ENCODE results near the gene SH3RF3.

Gene SH3RF3

DNA sequence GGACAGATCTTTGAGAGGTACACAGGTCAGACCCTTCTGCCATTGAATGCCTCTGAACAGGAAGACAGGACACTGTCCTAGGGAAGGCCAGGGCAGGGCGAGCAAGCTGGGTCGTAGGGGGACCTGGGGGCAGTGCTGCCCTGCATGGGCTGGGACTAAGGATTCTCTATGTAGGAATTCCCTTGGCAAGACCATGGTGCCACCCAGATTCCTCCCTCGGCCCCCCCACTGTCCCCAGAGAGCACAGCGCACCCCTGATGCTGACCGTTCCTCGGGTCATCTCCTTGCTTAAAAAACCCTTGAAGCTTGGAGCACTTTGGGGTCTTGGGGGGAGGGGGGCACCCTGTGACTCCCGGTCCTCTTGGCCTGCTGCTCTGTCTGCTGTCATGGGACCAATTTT, 289.7 kb downstream of the SH3RF3 start:
- no peak for DNase-seq (ENCODE audit: low spot score)

DNA sequence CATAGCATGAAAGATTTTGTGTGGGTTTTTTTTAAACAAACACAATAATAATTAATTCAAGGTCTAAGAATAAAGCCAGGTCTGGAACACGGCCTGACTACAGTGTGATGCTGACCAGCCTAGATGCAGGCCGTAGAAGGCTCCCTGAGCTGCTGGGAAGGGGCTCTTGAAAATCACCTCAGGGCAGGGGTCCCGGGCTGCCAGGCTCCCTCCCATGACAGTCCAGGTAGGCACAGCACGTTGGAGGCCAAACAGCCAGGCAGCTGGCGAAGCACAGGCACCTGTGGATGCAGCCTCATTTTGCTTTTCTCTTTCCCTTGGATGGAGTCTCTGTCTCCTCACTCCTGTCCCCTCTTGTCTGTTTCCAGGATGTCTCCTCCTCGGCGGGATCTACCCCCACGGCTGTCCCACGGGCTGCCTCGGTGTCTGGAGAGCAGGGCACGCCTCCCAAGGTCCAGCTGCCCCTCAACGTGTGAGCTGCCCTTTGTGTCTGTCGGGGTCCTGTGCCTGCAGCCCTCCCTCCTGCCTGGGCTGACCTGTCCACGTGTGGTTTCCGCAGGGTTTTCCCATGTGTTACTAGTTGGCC, 290.3 kb downstream of the SH3RF3 start:
- DNase-seq (ENCODE audit: low spot score) = no peak

- no peak for DNase-seq (ENCODE audit: low spot score)
These were observed 291.0 kb downstream of the SH3RF3 start for GRCh38 chr2:109419960-109420370.

DNA sequence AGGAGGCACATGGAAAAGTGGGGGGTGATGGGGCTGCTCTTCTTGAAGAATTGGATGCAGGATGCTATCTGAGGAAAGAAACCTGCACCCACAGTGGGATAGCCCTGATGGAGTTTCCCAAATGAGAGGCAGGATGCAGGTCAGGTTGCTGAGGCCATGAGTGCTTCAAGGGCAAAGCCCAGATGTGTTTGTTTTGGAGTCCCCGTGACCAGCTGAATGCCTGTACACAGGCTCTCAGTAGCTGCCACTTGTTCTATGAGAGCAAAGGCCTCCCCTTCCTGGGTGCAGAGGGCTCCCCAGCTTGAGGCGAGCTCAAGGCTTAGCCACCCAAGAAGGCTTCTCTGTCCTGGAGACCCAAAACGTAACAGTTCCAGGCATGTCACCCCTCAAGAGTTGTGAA, 292.1 kb downstream of the SH3RF3 start:
- DNase-seq (ENCODE audit: low spot score) = no peak

DNA sequence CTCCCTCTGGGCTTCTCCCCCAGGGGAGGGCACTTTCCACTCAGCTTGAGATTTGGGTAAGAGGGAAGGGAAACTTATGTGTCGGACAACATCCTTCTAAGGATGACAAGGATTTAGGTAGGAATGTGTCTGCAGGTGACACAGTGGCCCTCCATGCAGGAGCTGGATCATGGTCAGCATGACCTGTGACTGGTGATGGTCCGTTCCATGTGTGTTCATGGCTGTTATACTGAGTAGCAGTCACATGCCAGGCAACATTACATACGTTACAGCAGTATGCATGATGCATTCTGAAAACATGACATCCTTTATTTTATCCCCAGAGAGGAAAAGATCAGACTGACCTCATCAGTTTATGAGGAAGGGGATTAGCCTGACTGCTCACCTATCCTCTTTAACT, 292.6 kb downstream of the SH3RF3 start:
- no peak for DNase-seq (ENCODE audit: low spot score)

- no peak for DNase-seq (ENCODE audit: low spot score)
These were observed 293.2 kb downstream of the SH3RF3 start for GRCh38 chr2:109422071-109422757.

- DNase-seq (ENCODE audit: low spot score) = no peak
These were observed 293.9 kb downstream of the SH3RF3 start for GRCh38 chr2:109422758-109423500.

DNA sequence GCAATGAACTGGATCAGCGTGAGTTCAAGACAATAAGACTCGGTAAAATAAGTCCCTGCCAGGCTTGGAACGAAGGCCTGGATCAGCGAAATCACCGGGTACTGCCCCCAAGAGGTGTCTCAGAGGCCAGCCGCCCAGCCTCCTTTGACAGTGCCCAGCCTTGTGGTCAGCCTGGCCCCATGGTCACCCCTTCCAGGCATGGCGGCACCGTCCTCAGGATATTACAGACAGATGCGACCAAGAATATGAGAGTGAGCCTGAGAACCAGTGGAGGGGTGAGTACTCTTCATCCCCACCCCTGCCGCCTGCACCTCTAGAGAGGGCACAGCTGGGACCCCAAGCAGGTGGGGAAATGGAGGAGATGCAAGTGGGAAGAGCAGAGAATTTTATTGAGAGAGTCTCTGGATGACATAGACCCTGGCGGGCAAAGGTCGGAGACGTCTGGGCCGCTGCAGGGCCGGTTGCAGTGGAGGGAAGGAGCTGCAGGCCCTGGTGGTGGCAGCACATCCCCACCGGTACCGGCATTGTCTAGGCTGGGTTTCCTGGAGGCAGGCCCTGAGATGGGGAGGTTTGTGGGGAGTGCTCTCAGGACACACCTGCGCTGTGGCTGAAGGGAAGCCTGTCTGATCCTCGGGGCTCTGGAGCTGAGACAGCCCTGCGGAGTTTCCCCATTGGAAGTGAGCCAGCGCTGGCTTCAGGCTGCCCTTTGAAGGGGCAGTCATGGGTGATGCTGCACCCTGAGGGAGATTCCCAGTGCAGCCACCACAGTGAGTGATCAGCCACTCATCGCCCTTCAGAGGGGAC, 294.8 kb downstream of the SH3RF3 start:
- DNase-seq (ENCODE audit: low spot score) = no peak

GRCh38 chr2:109425411-109425810, 296.4 kb downstream of the SH3RF3 start:
- no peak for DNase-seq (ENCODE audit: low spot score)

DNA sequence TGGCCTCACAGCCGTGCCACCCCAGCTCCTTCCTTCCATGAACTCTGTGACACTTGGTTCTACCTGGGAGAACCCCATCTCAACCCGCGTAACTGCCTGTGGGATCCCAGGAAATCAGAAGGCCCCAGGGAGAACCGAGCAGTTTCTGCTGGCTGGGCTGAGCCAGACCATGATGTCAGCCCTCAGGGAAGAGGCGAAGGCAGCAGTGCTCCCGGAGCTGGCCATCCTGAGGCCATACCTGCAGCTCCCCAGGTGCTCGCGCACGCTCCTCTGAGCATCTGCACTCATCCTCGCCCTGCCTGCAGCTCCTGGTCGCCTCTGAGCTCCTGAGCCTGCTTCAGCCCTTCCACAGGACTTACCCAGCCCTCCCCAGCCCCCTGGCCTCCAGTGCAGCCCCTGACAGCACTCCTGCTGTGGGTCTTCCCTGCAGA, 298.7 kb downstream of the SH3RF3 start:
- DNase-seq (ENCODE audit: low spot score) = no peak

GRCh38 chr2:109428281-109428680, 299.3 kb downstream of the SH3RF3 start:
- no peak for DNase-seq (ENCODE audit: low spot score)

DNA sequence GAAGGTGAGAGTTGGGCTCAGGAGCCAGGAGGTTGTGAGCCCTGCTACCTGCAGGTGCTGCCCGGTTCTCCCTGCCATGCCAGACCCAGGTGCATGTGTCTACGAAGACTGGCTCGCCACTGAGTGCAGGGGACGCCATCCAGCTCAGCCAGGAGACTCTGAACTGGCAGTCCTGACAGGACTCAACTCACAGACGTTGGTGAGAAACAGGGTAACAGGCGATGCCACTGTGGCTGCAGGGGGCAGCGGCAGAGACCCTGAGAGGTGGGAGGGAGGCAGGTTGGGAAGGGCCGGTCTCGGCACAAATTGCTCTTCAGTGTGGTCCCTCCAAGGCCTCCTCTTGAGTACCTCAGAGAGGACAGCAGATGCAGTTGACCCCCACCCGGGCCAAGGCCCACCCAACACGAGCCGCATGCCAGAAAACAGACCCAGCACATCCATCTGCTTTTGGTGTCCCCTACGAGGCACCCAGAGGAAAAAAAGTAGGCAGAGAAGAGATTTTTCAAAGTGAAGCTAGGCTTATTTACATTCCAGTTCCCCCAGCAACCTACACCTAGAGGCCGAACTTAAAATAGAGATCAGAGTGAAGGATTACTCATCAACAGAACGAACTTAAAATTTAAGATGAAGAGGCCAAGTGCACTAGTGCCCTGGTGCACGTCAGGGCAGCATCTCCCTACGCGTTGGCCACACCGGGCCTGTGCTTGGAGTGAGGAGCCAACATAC, 300.0 kb downstream of the SH3RF3 start:
- no peak for DNase-seq (ENCODE audit: low spot score)

DNA sequence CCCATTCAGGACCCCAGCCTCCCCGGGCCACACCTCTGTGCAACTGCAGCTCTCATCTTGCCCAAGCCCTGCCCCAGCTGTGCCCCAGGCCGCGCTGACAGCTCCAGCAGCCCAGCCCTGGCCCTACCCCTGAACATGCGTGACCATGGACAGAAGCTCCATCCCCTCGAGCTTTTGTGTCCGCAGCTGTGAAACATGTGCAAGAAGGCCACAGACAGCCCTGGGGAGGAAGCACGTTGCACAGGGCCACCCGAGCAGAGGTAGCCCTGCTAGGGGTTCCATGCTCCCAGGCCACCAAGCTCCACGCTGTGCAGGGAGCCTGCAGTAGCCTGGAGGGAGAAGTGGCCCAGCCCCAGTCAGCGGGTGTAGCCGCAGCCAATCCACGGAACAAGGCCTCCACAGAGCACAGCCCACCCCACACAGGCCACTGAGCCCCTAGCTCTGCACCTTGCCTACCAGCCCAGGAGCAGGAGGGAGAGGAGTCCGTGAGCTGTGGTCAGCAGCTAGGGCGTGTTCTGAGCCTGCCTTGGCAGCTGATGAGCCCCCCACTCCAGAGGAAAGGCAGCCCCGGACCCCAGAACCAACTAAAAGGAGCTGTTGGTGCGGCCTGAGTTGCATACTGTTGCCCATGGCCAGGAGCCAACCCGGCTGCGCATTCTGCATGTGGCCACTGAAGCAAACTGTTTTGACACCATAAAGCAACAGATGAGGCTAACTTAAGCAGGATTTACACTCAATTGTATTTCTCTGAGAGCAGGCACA, 300.7 kb downstream of the SH3RF3 start:
- DNase-seq (ENCODE audit: low spot score) = no peak

DNA sequence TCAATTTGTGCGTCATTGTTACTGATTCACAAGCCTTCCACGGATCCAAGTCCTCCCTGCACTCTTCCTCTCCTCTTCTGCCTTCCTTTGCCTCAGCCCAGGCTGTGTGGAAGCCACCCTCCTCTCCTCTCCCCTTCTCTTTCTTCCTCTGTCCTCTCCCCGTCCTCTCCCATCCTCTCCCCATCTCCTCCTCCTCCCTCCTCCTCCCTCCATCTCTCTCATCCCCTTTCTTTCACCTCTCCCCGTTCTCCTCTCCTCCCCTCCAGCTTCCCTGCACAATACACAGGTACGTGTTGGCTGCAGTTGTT, 301.3 kb downstream of the SH3RF3 start:
- no peak for DNase-seq (ENCODE audit: low spot score)

DNA sequence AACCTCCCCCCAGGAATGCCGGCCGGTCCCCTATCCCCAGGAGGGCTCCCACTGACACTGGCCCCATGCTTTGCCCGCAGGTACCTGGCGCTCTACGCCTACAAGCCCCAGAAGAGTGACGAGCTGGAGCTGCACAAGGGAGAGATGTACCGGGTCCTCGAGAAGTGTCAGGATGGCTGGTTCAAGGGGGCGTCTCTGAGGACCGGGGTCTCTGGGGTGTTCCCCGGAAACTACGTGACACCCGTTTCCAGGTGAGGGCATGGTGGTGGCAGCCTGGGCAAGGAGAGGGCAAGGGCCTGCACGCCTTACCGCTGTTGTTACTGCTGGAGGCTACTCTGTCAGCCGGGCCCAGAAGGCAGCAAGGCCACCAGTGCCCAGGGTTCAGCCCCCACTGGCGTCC, 303.4 kb downstream of the SH3RF3 start:
- DNase-seq (ENCODE audit: low spot score) = no peak

- no peak for DNase-seq (ENCODE audit: low spot score)
These were observed 304.5 kb downstream of the SH3RF3 start for GRCh38 chr2:109433486-109433885.

DNA sequence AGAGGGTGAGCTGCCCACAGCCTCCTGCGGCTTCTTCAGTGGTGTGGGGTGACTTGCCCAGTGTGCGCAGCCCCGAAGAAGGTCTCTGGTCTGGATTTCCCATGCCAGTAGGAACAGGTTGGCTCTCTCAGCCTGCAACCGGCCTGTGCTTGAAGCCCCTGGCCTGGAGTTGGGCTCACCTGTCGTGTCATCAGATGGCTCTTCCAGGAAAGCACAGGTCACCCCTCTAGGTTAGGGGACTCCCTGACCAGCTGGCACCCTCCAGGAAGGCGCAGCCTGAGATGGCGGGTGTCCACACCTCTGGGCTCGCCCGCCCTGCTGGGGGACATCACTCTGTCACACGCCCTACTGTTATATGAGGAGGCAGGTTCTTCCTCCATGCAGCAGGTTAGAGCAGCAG, 304.9 kb downstream of the SH3RF3 start:
- no peak for DNase-seq (ENCODE audit: low spot score)

DNA sequence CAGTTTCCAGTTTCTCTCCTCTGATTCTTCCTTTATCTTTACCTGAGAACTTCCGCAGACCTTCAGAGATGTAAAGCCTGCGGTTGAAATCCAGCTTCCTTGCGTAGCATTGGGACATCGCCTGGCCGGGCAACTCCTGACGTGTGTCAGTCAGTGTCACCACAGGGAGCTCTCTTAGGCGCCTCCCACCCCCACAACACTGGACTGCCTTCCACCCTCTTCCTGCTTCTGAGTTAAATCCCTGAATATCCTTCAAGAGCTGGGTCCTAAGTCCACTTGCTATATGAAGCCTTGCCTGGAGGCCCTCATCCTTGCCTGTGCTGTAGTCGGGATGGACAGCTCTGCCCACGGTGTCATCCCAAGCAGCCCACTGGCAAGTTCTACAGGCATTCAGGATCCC, 305.3 kb downstream of the SH3RF3 start:
- no peak for DNase-seq (ENCODE audit: low spot score)

- no peak for DNase-seq (ENCODE audit: low spot score)
These were observed 306.2 kb downstream of the SH3RF3 start for GRCh38 chr2:109435066-109435690.

GRCh38 chr2:109435901-109436598, 307.0 kb downstream of the SH3RF3 start:
- no peak for DNase-seq (ENCODE audit: low spot score)

All from hematopoietic multipotent progenitor cell treated with erythropoietin and hydrocortisone succinate and interleukin-3 and kit ligand, for 17 days (in vitro differentiated cells).